Measurements from ENCODE around the gene CP. TPM values are rescaled to one million over a fixed set of nuclear protein-coding genes. Genes with fewer than 3 reads are reported as not detected.

The CP gene
- total RNA-seq, 1 donor from 2014 or later = 0.32 TPM

- Mint-ChIP-seq H3K9me3 (ENCODE audit: unreplicated experiment) (no peaks in the 10 kb centered on the region), H3K27me3 (ENCODE audit: unreplicated experiment) (no peaks in the 10 kb centered on the region), H3K4me3 (ENCODE audit: unreplicated experiment) (no peak overlapping the region), H3K4me1 (ENCODE audit: unreplicated experiment) (peaks cover 49% of the 10 kb centered on the region), H3K27ac (ENCODE audit: unreplicated experiment) (peak overlapping the region; percentile 52), H3K36me3 (ENCODE audit: unreplicated experiment) (no peaks in the 10 kb centered on the region)
- no peak for DNase-seq (ENCODE audit: extremely low spot score, unreplicated experiment)
- TF ChIP-seq CTCF (IDR thresholded peaks at IDR 0.05) = no peak
These were observed 26.5 kb upstream of the CP start for GRCh38 chr3:149247929-149248691.

GRCh38 chr3:149247008-149247710 is 25.5 kb upstream of the CP start:
- no peaks in the 10 kb centered on the region for H3K27me3 Mint-ChIP-seq (ENCODE audit: unreplicated experiment)
- peak overlapping the region; percentile 3 for H3K4me3 Mint-ChIP-seq (ENCODE audit: unreplicated experiment)
- no peak for DNase-seq (ENCODE audit: extremely low spot score, unreplicated experiment)

GRCh38 chr3:149245738-149246451 is 24.3 kb upstream of the CP start:
- H3K9me3 Mint-ChIP-seq (ENCODE audit: unreplicated experiment) = no peaks in the 10 kb centered on the region
- H3K27ac Mint-ChIP-seq (ENCODE audit: unreplicated experiment) = peak overlapping the region; percentile 85
- no peak for DNase-seq (ENCODE audit: extremely low spot score, unreplicated experiment)
- peaks cover 49% of the 10 kb centered on the region for H3K4me1 Mint-ChIP-seq (ENCODE audit: unreplicated experiment)
- no peak for TF ChIP-seq CTCF (IDR thresholded peaks at IDR 0.05)
- H3K36me3 Mint-ChIP-seq (ENCODE audit: unreplicated experiment) = no peaks in the 10 kb centered on the region
- peak overlapping the region; percentile 53 for H3K4me3 Mint-ChIP-seq (ENCODE audit: unreplicated experiment)
- H3K27me3 Mint-ChIP-seq (ENCODE audit: unreplicated experiment) = no peaks in the 10 kb centered on the region

More at GRCh38 chr3:149247008-149247710, 25.5 kb upstream of the CP start:
- peak overlapping the region; percentile 82 for H3K27ac Mint-ChIP-seq (ENCODE audit: unreplicated experiment)
- no peaks in the 10 kb centered on the region for H3K9me3 Mint-ChIP-seq (ENCODE audit: unreplicated experiment)
- H3K36me3 Mint-ChIP-seq (ENCODE audit: unreplicated experiment) = no peaks in the 10 kb centered on the region
- peaks cover 49% of the 10 kb centered on the region for H3K4me1 Mint-ChIP-seq (ENCODE audit: unreplicated experiment)
- no peak for TF ChIP-seq CTCF (IDR thresholded peaks at IDR 0.05)

- no peak overlapping the region for H3K4me3 Mint-ChIP-seq (ENCODE audit: unreplicated experiment)
- TF ChIP-seq CTCF (IDR thresholded peaks at IDR 0.05) = no peak
- no peaks in the 10 kb centered on the region for H3K9me3 Mint-ChIP-seq (ENCODE audit: unreplicated experiment)
- DNase-seq (ENCODE audit: extremely low spot score, unreplicated experiment) = no peak
- no peaks in the 10 kb centered on the region for H3K27me3 Mint-ChIP-seq (ENCODE audit: unreplicated experiment)
- peaks cover 42% of the 10 kb centered on the region for H3K4me1 Mint-ChIP-seq (ENCODE audit: unreplicated experiment)
- no peak overlapping the region for H3K27ac Mint-ChIP-seq (ENCODE audit: unreplicated experiment)
- H3K36me3 Mint-ChIP-seq (ENCODE audit: unreplicated experiment) = no peaks in the 10 kb centered on the region
These were observed 21.9 kb upstream of the CP start for GRCh38 chr3:149243540-149243939.

All from osteocyte (in vitro differentiated cells).